ENCODE measurements around the gene CCNY.
"Not testable (repeated sequence)": the region's sequence is repeated elsewhere in the genome, so short reads cannot be mapped to it uniquely, and the experiment has no call there.

The CCNY gene

GRCh38 chr10:35336084-35336831 lies at the start of gene CCNY:
Gene CCNY, plus strand, starts transcription at chr10:35336509. Its CDS starts 545 bp downstream, at chr10:35337054.
- DNase-seq (ENCODE audit: low spot score), result peak; percentile 76

- no peak for DNase-seq (ENCODE audit: low spot score)
These were observed 47.1 kb upstream of the CCNY start for GRCh38 chr10:35289198-35289597.

GRCh38 chr10:35294506-35294905 lies 41.8 kb upstream of the CCNY start:
- DNase-seq (ENCODE audit: low spot score), result no peak

DNA sequence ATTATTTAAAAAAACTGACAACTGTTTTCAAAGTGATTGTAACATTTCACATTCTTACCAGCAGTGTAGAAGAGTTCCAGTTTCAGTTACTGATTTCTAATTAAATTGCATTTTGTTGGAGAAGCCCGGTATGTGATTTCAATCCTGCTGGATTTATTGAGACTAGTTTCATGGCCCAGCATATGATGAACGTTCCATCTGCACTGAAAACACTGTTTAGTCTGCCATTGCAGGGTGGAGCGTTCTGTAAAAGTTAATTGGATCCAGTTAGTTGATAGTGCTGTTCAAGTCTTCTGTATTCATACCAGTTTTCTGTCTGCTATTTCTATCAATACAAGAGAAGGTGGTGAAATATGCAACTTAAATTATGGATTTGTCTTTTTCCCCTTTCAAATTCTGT lies 37.3 kb upstream of the CCNY start:
- DNase-seq (ENCODE audit: low spot score), result no peak

DNA sequence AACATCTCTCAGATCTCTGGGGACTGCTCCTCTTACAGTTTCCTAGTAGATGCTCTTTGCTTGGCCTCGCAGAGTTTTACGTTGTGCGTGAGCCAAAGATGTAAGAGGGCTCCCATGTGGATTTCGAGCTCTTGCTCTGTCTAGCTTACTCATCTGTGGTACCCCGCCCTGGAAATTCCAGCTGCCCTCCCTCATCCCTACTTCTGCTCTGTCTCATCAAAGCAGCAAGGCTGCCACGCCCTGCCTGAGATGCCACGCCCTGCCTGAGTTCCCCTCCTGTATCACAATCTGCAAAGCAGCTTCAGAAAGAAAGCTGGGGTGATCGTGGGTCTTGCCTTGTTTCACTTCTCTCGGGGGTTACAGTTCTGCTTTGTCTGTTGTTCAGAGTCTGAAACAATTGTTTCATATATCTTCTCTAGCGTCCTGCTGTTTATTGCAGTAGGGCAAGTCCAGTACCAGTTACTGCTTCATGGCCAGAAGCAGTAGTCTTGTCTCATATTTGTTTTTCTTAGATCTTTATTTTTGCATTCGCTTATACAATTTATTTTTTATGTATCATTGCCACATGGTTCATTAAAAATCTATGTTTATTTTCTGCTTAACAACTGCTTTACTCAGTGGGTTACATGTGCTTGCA lies 36.1 kb upstream of the CCNY start:
- DNase-seq (ENCODE audit: low spot score), result peak; percentile 74

- DNase-seq (ENCODE audit: low spot score), result no peak
These were observed 31.7 kb upstream of the CCNY start for GRCh38 chr10:35304649-35305048.

- DNase-seq (ENCODE audit: low spot score), result no peak
These were observed 29.5 kb upstream of the CCNY start for GRCh38 chr10:35306852-35307251.

GRCh38 chr10:35307297-35307696 lies 29.0 kb upstream of the CCNY start:
- no peak for DNase-seq (ENCODE audit: low spot score)

DNA sequence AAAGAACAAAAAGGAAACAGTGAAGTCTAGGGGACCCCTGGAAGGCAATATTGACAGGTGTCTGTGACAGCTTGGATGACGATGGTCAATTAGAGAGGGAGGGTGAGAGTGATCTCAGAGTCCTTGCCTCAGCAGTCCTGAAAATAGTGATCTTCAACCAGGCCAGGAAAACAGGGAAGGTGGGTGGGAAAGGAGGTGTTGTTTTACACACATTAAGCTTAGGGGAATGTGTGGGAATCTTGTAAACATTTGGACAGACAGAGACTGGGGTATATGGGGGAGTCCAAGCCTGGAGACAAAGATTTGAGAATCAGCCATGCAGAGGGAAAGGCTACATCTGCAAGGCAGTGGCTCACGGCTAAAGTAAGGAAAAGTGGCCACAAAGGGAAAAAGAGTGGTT lies 27.5 kb upstream of the CCNY start:
- DNase-seq (ENCODE audit: low spot score), result no peak

- not testable (repeated sequence) for DNase-seq (ENCODE audit: low spot score)
These were observed 22.2 kb upstream of the CCNY start for GRCh38 chr10:35314142-35314541.

GRCh38 chr10:35315235-35315634 lies 21.1 kb upstream of the CCNY start:
- not testable (repeated sequence) for DNase-seq (ENCODE audit: low spot score)

DNA sequence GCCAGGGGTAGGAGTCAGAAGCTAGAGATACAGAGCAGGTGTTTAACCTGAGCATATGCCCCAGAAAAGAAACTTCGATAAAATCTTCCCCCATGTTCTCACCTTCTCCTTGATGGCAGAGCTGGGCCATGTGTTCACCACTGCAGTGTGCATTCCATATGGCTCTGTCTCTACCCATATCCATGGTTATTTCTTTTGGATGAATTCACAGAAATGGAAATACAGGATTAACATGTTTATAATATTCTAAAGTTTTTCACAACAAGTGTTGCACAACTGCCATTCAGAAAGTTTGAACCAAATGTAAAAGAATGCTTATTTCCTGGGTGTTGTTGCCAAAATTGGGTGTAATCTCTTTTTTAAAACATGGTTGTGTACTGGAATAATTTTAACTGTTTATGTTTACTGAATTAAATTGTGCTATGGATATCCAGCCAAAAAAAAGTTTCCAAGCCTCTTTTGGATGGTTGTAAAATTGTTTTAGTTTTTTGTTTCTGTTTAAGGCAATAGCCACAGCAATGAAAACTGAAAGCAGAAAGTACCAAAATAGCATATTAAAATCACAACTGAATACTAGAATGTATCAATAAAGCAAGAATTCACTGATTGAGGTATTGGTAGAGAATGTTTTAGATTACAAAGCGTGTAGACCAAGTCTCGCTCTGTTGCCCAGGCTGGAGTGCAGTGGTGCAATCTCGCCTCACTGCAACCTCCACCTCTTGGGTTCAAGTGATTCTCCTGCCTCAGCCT lies 19.9 kb upstream of the CCNY start:
- DNase-seq (ENCODE audit: low spot score), result no peak

DNA sequence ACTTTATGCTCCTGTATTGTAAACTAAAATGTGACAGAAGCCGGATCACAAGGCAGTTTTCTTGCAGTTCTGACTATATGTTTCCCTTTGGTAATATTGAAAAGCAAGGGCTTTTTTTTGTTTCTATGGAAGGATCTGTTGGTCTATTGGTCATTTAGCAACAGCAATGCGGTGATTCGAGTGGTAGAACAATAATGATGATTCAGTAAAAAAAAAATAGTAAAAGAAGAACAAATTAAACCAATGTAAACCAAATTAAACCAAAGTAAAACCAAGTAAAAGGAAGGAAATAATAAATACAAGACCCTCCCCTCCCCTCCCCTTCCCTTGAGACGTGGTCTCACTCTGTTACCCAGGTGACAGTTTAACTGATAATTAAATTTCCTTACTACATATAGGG lies 17.8 kb upstream of the CCNY start:
- no peak for DNase-seq (ENCODE audit: low spot score)

DNA sequence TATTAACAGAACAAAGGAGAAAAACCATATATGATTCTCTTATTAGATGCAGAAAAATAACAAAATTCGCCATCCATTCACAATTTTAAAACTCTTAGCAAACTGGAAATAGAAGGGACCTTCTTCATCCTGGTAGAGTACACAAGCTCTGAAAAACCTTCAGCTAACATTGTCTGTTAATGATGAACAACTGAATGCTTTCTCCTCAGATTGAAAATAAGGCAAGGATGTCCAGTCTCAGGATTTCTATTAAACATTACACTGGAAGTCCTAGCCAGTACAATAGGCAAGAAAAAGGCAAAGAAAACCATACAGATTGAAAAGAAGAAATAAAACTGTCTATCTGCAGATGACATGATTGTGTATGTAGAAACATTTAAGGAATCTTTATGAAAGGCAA lies 16.0 kb upstream of the CCNY start:
- DNase-seq (ENCODE audit: low spot score), result no peak

- DNase-seq (ENCODE audit: low spot score), result no peak
These were observed 13.7 kb upstream of the CCNY start for GRCh38 chr10:35322636-35323035.

DNA sequence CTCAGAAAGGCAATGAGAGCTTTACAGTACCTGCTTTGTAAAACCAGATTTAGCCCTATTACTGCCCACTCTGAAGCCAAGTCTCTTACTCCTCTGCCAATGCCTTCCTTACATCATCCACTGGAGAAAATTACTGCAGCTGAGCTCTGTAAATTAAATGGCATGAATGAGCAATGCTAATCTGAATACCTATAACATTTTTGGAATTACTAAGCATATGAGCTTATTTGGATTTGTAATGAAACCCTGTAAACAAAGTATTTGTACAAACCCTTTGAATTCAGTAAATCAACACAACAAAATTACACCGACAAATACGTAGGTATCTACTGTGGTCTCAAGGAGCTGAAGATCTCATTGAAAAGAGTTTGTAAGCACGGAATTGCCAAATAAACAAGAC lies 12.1 kb upstream of the CCNY start:
- no peak for DNase-seq (ENCODE audit: low spot score)

GRCh38 chr10:35326466-35327235 lies 9.7 kb upstream of the CCNY start:
- DNase-seq (ENCODE audit: low spot score), result no peak

- DNase-seq (ENCODE audit: low spot score), result no peak
These were observed 8.4 kb upstream of the CCNY start for GRCh38 chr10:35327790-35328403.

DNA sequence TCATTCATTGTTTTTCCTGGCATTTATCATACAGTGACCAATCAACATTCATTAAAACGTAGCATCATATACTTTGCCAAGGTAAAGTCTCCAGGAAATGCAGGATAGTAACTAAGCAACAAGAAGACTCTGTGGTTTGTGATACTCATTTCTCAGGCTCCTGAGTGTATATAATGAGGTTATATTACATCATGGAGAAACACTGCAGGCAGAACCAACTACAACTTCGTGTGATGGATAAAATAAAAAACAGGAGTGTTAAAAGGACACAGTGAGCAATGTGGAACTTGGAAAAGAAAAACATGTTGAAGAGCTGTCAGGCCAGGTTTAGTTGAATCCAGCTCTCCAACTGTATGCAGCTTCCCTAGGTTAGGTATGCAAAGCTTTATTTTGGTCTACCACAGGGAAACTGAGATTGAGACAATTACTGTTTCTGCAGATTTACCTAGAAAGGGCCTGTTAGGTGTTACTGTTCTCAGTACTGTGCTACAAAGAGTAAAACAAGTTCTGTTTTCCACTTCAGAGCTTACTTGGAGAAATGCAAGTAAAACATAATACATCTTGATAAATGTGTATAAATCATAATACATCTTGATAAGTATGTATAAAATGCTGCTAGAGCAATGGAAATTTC lies 7.8 kb upstream of the CCNY start:
- DNase-seq (ENCODE audit: low spot score), result no peak

DNA sequence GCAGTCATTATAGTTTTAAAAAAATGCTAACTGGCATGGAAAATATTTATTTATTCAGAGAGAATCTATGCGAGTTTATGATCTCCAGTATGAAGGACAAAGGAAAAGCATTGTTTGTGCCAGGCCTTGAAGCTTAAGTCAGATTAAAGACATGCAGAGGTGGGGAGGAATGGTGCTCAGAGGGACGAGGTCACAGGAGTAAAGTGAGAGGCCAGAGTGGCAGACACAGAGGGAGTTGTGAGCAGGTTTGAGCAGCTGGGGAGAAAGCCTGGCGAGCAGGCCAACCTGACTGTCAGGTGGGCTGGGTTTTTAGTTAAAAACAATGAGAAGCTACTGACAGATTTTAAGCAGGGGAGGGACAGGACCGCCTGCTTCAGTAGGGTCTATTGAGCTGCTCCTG lies 6.8 kb upstream of the CCNY start:
- no peak for DNase-seq (ENCODE audit: low spot score)

DNA sequence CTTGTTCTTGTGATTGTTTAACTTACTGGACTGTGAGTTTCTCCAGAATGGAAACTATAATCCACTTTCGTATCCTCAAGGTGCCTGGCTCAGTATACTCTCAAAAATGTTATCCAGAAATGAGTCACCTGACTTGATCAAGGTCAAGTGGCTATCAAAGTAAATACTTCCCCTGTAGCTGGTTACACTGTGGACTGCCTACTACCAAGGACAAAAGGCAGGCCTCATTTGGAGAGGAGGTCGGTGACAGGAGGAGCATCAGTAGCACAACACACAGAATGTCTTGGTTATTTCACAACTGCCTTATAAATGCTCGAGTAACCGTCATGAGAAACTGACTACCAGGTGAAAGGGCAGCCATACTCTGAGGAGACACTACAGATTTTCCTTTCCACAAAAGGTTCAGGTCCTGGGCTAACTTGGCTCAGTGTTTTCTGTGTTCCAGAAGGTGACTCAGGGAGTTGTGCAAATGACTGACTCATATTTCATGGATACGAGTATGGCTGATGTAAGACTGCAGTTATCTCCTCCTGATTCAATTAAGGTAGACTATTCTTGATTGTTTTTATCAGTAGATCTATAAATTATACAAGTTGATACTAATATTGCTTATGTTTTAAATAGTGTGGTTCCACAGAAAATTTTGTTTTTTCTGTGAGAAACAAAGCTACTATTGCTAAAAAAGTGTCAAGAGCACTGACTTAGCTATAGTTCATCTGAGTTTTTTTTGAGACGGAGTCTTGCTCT lies 4.2 kb upstream of the CCNY start:
- peak; percentile 73 for DNase-seq (ENCODE audit: low spot score)
